Right ventricle myocardium inferior (tissue), 1 donor: ENCODE results near the gene CDT1. TPM values are rescaled to one million over a fixed set of nuclear protein-coding genes. Genes with fewer than 3 reads are reported as not detected.

Experiments used
- ATAC-seq: fragments of 200-7000 bp; cut with Tn5 transposase; one replicate; pipeline ENCODE4 v1.9.1; 2020; ENCODE audit warnings: mild to moderate bottlenecking, moderate library complexity
- DNase-seq: peaks from one replicate; pipeline ENCODE4 v3.0.0; 2021; ENCODE audit errors: missing footprints
- intact Hi-C: fragments of 100-400 bp; cut with DNase I; formaldehyde crosslinking; loops from one replicate; pipeline ENCODE4 v1.11.0; 2022
- long read RNA-seq: library from polyadenylated mRNA; unstranded; transcript quantifications from one replicate; pipeline ENCODE4 v2.0.0, GENCODE V29; 2021
- total RNA-seq: library from RNA; stranded (reverse); fragmentation: NEBNext Ultra II Directional; extraction: Animal tissue kit (Norgen Biotek cat#: 25700); gene quantifications from one replicate; pipeline ENCODE4 v1.2.1, GENCODE V29; 2021
- donor health status: DM: no; HTN: yes; CAD: no; lungs with severe emphysema.

Gene CDT1
- 0.65 TPM for total RNA-seq
- long read RNA-seq, partial matches to known transcripts = 0 of 1 reads
- long read RNA-seq, other reads (novel, unspliced or antisense) = 0 of 1 reads

DNA sequence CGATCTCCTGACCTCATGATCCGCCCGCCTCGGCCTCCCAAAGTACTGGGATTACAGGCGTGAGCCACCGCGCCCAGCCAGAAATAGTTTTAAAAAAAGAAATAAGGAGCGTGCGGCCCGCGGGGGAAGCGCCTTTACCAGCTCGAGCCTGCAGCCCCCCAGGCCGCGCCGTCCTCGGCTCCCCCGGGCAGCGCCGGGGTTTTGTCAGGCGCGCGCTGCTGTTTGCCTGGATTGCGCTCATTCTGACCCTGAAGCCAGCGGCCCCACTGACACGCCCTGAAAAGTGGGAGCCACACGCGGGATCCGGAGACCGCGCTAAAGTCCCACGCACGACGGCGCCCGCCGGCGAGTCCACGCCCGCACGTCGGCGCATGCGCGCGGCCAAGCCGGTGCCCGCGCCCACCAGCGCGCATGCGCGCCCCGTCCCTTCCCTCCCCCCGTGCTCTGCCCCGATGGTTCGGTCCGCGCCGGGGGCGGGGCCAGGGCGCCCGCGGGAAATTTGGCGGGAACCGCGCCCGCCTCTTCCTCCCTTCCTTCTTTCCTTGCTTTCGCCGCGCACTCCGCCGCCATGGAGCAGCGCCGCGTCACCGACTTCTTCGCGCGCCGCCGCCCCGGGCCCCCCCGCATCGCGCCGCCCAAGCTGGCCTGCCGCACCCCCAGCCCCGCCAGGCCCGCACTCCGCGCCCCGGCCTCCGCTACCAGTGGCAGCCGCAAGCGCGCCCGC is at the start of gene CDT1:
Gene CDT1, plus strand, starts transcription at position 526 of the 724 bp plus-strand sequence. Its CDS starts 43 bp downstream, at position 569.
- intact Hi-C loops = no loop called here
- peak; percentile 80 for ATAC-seq
- peak; percentile 89 for DNase-seq

DNA sequence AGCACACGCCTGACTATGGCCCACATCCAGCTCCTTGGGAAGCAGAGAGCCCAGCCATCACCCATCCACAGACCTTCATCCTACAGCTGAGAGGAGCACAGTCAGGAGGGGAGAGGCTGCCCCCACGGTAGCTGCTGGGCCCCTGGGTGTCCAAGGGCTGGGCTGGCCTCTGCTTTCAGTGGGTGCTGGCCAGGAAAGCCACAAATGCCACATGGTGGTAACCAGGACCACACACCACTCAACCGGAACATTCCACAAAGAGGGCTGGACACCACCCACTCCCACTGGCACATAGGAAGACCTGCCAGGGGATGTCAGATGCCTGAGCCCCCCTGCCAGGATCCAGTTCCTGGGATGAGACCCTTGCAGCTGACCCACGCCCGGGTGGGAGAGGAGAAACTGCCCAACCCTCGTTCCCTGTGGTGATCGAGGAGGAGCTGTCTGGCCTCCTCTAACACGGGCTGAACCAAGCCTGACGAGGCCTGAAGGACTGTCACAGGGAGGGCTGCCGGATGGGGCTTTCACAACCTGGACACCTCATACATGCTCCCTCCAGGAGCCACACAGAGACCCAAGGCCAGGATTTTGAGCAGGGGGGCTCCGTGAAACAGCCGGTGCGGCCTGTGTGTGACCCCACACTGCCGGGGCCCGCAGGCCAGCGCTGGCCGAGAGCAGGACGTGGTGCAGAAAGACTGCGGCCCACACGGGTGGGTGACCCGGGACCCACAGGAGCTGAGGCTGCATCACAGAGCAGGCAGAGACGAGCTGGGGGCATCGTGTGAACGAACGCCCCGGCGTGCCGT is 49.3 kb upstream of the CDT1 start:
- DNase-seq = no peak
- intact Hi-C loops = no loop called here
- no peak for ATAC-seq

GRCh38 chr16:88754912-88755744 is 48.5 kb upstream of the CDT1 start:
- DNase-seq (no peak), ATAC-seq (no peak)
- intact Hi-C loops = no loop called here

GRCh38 chr16:88755745-88756443 is 47.7 kb upstream of the CDT1 start:
- no peak for DNase-seq
- intact Hi-C loops = no loop called here
- no peak for ATAC-seq

DNA sequence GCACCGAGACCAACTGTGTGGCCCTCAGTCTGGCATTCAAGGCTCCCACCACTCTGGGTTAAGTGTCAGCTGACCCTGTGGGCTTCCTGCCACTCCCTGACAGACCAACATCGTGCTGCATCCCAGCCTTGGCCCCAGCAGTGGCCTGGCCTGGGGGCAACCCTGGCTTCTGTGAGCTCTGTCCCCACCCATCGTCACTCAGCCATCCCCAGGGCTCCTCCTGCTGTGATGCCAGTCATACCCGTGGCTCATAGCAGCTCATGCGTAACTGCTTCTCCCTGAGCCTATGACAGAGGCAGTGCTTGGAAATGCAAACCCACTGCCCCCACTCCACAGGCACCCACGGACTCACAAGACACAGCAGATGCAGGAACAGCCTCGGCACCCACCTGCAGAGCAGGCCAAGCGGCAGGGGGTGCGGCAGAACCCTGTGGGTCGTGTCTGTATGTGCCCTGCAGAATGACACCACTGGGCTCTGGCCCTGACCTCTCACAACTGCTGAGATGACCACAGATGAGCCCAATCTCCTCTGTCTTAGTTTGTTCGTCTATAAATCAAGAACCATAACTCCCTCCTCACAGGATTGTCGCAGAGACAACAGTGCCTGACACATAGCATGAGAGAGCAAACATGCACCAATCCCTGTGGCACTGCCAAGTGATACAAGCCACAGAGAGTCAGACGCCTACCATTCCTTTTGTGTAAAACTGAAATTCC is 45.2 kb upstream of the CDT1 start:
- intact Hi-C loops = no loop called here

DNA sequence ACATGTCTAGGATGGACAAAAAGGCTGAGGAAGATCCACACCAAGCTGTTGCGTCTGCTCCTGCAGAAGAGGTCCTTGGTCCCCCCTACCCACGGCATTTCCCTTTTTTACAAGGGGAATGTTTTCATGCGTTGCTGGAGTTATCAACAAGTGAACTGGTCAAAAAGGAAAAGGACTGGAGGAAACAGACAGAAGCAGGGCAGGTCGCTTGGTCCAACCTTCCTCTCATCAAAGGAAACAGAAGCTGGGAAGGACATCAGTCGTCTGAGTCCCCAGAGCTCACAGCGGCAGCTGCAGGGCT is 44.7 kb upstream of the CDT1 start:
- ATAC-seq (no peak), DNase-seq (no peak)
- intact Hi-C loops = no loop called here

More for the DNA sequence above, 45.2 kb upstream of the CDT1 start:
- ATAC-seq = no peak
- no peak for DNase-seq

GRCh38 chr16:88759245-88759975 is 44.2 kb upstream of the CDT1 start:
- no peak for DNase-seq
- intact Hi-C loops = no loop called here
- ATAC-seq = no peak

GRCh38 chr16:88759976-88760350 is 43.6 kb upstream of the CDT1 start:
- DNase-seq = no peak
- intact Hi-C loops = no loop called here
- ATAC-seq = no peak

DNA sequence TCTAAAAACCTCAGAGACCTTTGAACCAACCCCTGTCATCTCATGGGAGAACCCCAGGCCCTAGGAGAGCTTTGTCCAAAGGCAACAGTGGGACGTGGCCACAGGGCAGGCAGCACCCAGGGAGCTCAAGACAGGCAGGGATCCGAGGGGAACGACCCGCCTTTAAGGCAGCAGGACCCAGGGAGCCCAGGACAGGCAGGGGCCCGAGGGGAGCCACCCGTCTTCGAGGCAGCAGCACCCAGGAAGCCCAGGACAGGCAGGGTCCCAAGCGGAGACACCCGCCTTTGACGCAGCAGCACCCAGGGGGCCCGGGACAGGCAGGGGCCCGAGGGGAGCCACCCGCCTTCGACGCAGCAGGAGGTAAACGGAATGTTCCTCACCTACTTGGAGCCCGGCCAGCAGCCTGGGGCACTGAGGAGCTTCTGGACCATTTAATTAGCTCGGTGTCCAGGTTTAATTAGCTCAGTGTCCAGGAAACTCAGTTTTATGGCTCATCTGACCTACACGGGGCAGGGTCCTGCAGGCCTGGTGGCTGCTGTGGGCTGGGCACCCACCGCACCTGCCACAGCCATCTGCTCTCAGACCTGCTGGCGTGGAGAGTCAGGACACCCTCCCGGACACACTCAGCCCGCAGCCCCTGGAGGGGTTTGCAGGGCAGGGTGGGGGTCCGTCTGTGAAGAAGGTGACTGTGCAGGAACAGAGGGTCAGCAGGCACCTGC is 43.0 kb upstream of the CDT1 start:
- DNase-seq = no peak
- intact Hi-C loops = no loop called here
- no peak for ATAC-seq

DNA sequence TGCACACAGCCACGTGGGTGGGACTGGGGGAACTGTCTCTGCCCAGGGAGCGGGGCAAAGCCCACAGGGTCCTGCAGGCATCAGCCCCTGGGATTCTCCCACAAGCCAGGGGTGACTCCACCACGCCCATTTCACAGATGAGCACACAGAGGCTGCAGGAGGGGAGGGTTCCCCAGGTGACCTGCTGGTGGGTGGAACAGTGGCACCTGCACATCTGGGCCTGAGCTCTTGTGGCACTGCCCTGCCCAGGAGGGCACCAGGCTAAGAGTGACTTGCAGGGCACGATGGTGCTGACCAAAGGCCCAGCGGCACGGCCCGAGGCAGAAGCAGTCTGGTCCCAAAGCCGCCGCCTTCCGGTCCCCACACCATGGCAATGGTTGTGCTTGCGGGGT is 42.5 kb upstream of the CDT1 start:
- ATAC-seq (no peak), DNase-seq (no peak)
- intact Hi-C loops = no loop called here

DNA sequence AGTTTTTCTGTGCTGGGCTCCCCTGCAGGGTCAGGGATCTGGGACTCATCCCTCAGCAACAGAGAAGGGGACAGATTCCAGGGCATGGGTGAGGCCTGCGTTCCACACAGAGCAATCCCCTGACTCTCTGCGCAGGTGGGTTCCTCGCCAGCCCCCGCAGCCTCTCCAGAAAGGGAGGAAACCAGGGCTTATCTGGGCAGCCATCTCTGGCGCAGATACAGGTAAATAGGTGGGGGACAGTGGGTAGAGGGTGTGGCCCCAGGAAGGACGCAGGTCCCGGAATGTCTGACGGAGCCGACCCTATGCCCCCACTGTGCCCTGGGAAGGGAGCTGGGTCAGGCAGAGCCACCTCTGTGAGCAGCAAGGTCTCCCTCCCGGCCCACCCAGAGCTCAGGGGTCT is 41.8 kb upstream of the CDT1 start:
- ATAC-seq (no peak), DNase-seq (no peak)
- intact Hi-C loops = no loop called here

DNA sequence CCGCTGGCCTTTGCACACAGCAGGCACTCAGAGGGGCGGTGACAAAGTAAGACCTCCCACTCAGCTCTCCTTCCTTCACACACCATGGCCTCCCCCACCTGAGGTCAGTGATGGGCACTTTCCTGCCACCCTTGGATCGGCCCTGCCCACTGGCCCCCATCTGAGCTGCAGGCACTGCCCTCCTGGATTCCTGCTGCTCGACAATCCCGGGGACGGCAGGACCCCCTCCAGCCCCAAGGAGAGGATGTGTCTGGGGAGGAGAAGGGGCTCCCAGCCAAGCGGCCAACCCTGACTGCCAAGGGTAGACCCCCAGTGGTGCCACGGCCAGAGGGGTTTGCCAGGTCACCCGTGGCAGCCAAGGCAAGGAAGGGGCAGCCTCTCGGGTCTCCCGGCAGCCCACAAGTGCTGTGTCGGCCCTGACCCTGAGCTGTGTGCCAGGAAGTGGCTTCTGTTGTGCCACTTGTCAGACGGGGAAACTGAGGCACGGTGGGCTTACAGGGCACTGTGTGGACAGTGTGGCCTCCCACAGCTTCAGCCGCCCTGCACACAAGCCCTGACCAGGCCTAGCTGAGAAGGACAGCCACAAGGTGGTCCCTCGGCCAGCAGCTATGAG is 41.2 kb upstream of the CDT1 start:
- ATAC-seq (no peak), DNase-seq (no peak)
- intact Hi-C loops = no loop called here

GRCh38 chr16:88762941-88763340 is 40.6 kb upstream of the CDT1 start:
- ATAC-seq (no peak), DNase-seq (no peak)

DNA sequence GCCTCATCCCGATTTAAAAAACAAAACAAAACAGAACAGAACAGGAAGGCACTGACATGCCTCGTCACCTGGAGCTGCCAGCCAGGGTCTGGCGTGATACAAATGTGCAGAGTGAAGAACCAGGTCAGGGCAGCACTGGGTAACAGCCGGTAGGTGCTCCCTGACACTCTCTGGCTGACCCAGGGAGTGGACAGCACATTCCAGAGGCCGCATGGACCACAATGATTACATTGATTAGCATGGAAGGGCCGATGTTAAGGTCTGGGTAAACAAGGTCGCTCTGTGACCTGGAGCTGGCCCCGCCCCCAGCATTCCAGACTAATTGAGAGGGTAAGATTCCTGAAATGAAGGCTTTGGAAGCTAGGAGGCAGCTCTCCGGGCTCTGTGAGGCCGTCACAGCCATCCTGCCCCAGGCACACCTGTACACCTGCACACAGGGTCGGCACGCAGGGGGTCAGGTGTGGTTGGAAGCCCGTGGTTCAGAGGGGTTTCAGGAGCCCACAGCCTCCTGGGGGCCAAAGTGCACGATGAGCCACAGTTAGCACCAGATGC is 40.0 kb upstream of the CDT1 start:
- ATAC-seq (no peak), DNase-seq (no peak)
- intact Hi-C loops = no loop called here

More at GRCh38 chr16:88762941-88763340, 40.6 kb upstream of the CDT1 start:
- intact Hi-C loops = no loop called here

- intact Hi-C loops = no loop called here
- ATAC-seq = no peak
- DNase-seq = no peak
Measured at GRCh38 chr16:88764080-88764479, 39.5 kb upstream of the CDT1 start.

DNA sequence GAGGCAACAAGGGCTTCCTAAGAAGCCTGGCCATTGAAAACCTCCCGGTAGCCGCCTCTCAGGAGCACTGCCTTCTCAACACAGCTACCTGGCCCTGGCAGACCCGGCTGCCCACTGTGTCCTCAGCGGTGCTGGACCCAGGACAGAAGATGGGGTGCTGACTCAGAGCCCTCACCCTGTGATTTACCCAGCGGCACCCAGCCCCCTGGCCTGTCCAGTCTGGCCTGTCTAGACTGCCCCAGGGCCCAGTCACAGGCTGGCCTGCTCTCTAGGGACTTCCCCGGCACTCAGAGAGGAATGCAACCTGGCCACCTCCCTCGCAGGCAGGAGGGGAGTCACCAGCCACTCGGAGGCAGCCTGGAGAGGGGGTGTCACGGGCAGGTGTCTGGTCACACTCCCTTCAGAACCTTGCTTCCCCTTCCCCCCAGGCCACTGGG is 38.7 kb upstream of the CDT1 start:
- intact Hi-C loops = no loop called here
- DNase-seq = no peak
- ATAC-seq = no peak
